Cardiac muscle cell (in vitro differentiated cells and primary cell): ENCODE results near the gene CAMK2G. TPM values are rescaled to one million over a fixed set of nuclear protein-coding genes. Genes with fewer than 3 reads are reported as not detected.
A peak's percentile ranks its signal among the peaks of the same experiment; 100 is the strongest.

ENCODE experiments used
- DNase-seq, 2 donors: peaks; one replicate each; pipeline versions ENCODE4 v3.0.0 to v3.0.0-alpha.2; 2010 to 2017; ENCODE audit warnings: low read depth in 1 of 2, low spot score in 1 of 2
- H3K27ac ChIP-seq: fragments of 200-600 bp; sonication (generic); 2 replicates; pipeline ENCODE4 v1.5.1; 2016
- H3K27me3 ChIP-seq: fragments of 200-600 bp; sonication (generic); 2 replicates; pipeline ENCODE4 v1.6.0; 2016; ENCODE audit warnings: control low read depth
- H3K36me3 ChIP-seq: fragments of 200-600 bp; sonication (generic); 2 replicates; pipeline ENCODE4 v1.5.1; 2016; ENCODE audit warnings: control low read depth
- H3K4me1 ChIP-seq: fragments of 200-600 bp; sonication (generic); 2 replicates; pipeline ENCODE4 v1.8.1; 2017; ENCODE audit warnings: low read depth, mild to moderate bottlenecking, mixed run types
- H3K4me3 ChIP-seq: fragments of 200-600 bp; sonication (generic); 2 replicates; pipeline ENCODE4 v1.5.1; 2016; ENCODE audit warnings: mild to moderate bottlenecking
- H3K9me3 ChIP-seq: fragments of 200-600 bp; sonication (generic); 2 replicates; pipeline ENCODE4 v1.5.1; 2017; ENCODE audit warnings: low read depth, mild to moderate bottlenecking, control low read depth
- CTCF ChIP-seq: IDR thresholded peaks from 2 replicates; pipeline ENCODE4 v1.5.1; 2012; ENCODE audit warnings: low read depth, mild to moderate bottlenecking, low read length
- polyA plus RNA-seq: library from polyadenylated mRNA; unstranded; fragments of >200 nt; fragmentation: Nextera tagmentation; extraction: Ambion mirVana; gene quantifications from 2 replicates; pipeline ENCODE4 v1.2.1, GENCODE V29; 2016
- total RNA-seq: library from RNA; depleted of rRNA; stranded (reverse); fragments of >200 nt; gene quantifications from 2 replicates; pipeline ENCODE4 v1.2.3, GENCODE V29; 2016

Gene CAMK2G
- total and polyA plus RNA-seq, 2 experiments from 2014 or later, result 7.7 to 29.8 TPM

- H3K9me3 ChIP-seq, result no peaks in the 10 kb centered on the region
- TF ChIP-seq CTCF, result no peak
- H3K36me3 ChIP-seq, result peaks cover 12% of the 10 kb centered on the region
- H3K4me1 ChIP-seq, result peaks cover 4% of the 10 kb centered on the region
- H3K27ac ChIP-seq, result peak overlapping the region; percentile 89
- no peak for DNase-seq
- no peaks in the 10 kb centered on the region for H3K27me3 ChIP-seq
- peak overlapping the region; percentile 70 for H3K4me3 ChIP-seq
Observed at GRCh38 chr10:73781548-73781878, 92.8 kb downstream of the CAMK2G start.

- TF ChIP-seq CTCF, result no peak
- peak overlapping the region; percentile 70 for H3K4me3 ChIP-seq
- no peak overlapping the region for H3K27ac ChIP-seq
- no peaks in the 10 kb centered on the region for H3K27me3 ChIP-seq
- peaks cover 12% of the 10 kb centered on the region for H3K36me3 ChIP-seq
- H3K4me1 ChIP-seq, result peaks cover 4% of the 10 kb centered on the region
- no peak for DNase-seq
- H3K9me3 ChIP-seq, result no peaks in the 10 kb centered on the region
Observed at GRCh38 chr10:73780966-73781365, 93.4 kb downstream of the CAMK2G start.

- peaks cover 18% of the 10 kb centered on the region for H3K36me3 ChIP-seq
- peaks cover 10% of the 10 kb centered on the region for H3K4me1 ChIP-seq
- DNase-seq, result no peak
- no peaks in the 10 kb centered on the region for H3K9me3 ChIP-seq
- peak overlapping the region; percentile 6 for H3K27ac ChIP-seq
- H3K27me3 ChIP-seq, result no peaks in the 10 kb centered on the region
- no peak for TF ChIP-seq CTCF
- no peak overlapping the region for H3K4me3 ChIP-seq
Observed at GRCh38 chr10:73780301-73780700, 94.1 kb downstream of the CAMK2G start.

- peaks cover 18% of the 10 kb centered on the region for H3K36me3 ChIP-seq
- no peaks in the 10 kb centered on the region for H3K9me3 ChIP-seq
- no peak for DNase-seq
- no peak for TF ChIP-seq CTCF
- H3K27ac ChIP-seq, result no peak overlapping the region
- peaks cover 13% of the 10 kb centered on the region for H3K4me1 ChIP-seq
- no peak overlapping the region for H3K4me3 ChIP-seq
- H3K27me3 ChIP-seq, result no peaks in the 10 kb centered on the region
Observed at GRCh38 chr10:73779539-73780197, 94.7 kb downstream of the CAMK2G start.

GRCh38 chr10:73779018-73779417, 95.3 kb downstream of the CAMK2G start:
- DNase-seq, result no peak
- no peak for TF ChIP-seq CTCF
- Histone ChIP-seq H3K4me1 (peaks cover 13% of the 10 kb centered on the region), H3K36me3 (peaks cover 18% of the 10 kb centered on the region), H3K9me3 (no peaks in the 10 kb centered on the region), H3K27ac (no peak overlapping the region), H3K27me3 (no peaks in the 10 kb centered on the region), H3K4me3 (no peak overlapping the region)
